OCI-M1 (cell line): ENCODE results near the gene MAL.

Experiments
- DNase-seq: peaks from one replicate; lab custom pipeline; 2025; lab: John Stamatoyannopoulos, UW

Gene MAL

DNA sequence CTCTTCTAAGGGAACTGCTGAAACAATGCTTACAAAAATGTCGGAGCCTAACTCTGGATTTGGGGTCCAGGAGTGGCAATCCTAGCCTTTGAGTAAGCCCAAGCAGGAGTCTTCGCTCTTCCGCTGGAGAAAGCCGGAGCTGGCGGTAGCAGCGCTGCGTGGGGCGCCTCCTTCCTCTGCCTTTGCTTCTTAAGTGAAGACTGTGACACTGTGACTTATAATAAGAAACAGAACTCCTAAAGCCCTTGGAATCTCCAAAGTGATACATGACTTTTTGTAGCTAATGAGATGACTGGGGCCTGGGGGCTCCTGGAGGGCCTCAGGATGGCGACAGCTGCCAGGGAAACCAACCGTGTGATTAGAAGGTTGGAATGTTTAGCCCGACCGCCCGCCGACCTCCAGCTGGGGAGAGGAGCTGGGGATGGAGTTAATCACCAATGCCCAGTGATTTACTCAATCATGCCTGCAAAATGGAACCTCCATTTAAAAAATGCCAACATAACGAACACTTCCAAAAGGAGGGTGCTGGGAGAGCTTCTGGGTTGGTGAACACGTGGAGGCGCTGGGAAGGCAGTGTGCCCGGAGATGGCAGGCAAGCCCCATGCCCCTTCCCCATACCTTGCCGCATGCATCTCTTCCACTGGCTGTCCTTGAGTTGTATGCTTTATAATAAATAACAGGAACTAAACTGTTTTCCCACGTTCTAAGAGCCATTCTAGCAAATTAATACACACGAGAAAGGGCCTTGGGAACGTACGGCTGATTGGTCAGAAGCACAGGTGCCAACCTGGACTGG, 29.0 kb upstream of the MAL start:
- DNase-seq, result no peak

DNA sequence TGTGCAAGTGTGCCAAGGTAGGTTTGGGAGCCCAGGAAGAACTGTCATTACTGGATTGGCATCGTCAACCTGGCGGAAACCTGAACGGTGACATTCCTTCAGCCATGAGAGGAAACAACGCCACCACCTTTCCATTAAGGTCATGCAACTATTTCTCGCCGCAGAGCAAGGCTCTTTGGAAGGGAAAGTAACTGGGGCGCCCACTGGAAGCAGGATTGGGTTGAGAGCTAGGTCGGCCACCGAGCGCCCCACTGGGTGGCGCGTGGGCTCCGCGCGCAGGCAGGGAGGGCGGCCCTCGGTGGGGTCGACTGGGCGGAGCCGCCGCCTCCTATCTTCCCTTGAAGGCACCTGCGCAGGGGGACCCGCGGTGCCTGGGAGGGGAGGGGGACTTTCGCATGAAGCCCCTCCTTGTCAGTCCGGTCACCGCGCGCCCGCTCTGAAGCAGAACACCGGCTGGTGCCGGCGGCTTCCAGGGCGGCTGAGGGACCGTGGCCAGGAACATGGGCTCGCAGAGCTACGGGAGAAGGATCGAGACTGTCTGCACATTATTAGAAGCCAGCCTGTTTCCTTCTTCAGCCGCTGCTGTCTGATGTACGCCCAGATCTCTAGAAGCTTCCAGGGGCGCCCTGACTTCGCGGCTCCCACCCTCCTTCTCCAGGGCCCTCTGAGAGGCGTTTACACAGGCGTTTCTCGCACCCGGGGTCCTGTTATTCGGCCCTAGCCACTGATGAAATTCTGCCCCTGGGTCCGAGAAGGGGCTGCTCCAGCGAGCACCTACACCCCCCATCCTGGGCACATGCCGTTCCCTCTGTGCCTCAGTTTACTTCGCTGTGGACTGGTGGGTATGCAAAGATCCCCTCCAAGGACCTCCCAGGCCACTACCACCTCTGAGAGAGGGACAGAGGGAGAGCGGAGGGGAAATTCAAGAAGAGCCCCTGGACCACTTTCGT, 27.3 kb upstream of the MAL start:
- DNase-seq, result no peak

DNA sequence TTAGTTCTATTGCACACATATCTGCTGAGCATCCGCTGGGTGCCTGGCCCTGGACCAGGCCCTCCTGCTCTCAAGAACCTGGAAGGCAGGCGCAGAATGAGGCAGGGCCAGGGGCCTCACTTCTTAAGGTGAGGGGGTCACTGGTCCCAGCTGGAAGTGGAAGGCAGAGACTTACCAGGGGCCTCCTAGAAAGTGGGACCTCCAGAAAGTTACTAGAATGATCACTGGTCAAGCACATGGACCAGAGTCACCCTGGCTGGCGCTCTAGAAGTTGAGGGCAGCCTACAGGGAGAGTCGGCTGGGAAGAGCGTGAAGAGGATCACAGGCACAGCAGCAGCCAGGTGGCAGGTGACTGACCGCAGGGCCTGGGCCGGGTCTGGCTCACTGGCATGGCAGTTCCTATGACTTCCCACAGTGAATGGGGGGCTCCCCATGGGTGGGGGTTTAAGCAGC, 26.1 kb upstream of the MAL start:
- DNase-seq, result no peak

DNA sequence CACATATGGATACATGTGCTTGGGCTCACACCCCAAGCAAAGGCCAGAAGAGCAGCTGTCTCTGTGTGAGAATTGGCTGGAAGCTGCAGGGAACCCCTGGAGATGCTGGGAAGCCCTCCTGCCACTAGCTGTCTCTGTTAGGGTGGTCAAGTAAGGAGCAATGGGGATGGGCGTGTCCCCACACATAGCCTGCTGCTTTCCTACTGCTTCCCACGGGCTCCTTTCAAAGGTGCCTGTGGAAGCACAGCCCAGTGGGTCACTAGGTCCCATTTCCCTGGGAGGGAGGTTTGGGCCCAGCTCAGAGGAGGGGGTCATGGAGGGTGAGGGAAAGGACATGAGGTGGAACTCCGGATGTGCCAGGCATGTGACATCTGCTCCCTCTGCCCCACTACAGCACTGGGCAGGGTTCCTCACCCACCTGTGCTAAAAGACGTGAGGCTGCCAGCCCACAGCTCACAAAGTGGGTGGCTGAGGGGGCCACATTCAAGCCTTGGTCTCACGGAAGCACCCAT, 24.4 kb upstream of the MAL start:
- no peak for DNase-seq

DNA sequence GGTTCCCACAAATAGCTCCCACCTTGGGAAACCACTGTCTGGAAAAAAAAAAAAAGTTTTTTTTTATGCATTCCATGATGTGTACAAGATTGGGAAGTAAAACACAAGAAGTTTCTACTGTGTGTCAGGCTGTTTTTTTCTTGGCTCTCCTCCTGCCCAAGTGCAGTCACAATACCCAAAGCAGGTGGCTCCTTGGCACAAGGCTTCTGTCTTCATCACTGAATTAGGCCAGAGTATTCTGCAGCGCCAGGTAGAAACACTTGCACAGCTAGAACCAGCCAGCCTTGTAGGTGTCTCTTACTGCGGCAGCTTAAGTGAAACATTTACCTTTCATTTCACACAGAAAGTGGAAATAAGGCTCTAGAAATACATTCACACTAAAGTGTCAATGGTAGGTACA, 23.8 kb upstream of the MAL start:
- no peak for DNase-seq

DNA sequence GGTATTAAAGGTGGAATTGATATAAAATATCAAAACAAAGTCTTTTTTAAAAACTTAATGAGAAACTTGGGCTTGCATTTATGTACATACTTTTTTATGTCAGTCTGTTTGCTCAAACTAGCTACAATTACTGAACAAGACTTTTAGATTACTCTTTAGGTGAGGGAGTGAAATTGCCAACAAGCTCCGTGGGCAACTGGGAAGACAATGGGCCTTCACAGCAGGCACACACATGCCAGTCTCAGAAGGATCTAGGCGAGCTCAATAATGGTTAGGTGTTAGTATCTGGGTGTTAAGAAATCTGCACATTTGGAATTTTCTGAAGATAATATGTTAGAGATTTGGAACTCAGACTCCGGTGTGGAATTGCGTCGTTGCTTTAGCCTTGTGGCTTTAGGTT, 23.0 kb upstream of the MAL start:
- no peak for DNase-seq

DNA sequence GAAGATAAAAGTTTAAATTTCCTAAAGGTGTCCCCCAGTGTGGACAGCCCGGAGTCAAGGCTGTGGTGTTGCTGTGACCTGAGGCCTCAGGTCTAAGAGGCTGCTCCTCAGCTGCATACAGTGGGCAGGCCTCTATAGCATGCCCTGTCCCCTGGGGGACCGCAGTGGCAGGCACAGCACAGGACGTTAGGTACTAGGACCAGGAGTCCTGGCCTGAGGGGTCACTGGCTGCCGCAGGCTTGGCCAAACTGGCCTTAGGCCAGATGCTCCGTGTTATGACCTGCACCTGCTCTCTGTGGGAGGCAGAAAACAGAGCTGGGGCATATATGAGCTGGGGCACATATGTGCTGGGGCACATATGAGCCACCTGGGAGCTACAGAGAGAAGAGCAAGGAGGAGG, 21.2 kb upstream of the MAL start:
- no peak for DNase-seq

DNA sequence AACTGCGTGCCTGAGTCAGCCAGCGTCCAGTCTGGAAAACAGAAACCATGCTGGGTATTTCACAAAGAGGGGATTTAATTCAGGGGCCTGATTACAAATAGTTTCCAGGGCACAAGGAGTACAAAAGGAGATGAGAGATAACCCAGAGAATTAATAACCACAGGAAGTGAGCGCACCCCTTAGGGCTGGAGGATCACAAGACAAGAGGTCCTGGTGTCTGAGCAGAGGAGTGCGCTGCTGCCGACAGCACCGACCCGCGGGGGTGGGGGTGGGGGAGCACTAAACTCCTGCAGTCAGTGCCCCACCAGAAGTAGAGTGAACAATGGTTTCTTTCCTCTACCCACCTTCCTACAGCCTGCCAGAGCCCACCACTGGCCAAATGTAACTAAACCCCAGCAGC, 20.8 kb upstream of the MAL start:
- DNase-seq, result no peak

DNA sequence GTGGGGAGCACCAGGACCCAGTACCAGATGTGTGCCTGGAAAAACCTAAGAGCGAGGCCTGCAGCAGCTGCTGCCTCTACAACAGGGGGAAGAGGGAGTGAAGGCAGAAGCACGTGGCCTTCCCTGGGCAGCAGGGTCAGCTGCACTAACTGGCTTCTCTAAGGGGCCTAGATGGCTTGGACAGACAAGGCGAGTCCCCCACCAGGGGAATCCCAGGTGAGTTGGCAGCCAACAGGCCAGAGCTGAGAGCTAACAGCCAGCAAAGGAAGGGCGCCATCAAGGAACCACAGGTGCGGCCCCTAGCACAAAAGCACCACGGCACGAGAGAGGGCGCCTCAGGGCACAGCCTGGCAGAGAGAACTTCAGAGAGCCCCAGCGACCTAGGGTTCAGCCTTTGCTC, 19.8 kb upstream of the MAL start:
- DNase-seq, result no peak

DNA sequence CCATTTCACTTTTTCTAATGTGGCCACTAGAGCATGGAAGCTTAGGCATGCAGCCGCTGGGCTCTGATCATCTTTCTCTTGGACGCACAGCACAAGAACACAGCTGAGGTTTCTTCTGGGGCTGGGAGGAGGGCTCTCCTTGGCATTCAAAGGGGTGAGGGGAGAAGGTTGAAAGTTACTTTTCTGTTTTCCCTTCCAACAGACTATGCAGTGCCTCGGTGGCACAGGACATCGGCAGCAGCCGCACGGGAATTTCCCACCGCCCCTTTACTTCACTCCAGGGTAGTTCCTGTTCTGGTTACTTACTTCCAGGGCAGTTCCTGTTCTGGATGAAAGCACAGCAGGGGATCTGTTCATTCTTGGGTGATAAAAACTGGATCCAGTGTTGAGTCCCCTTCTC, 18.9 kb upstream of the MAL start:
- DNase-seq, result no peak

DNA sequence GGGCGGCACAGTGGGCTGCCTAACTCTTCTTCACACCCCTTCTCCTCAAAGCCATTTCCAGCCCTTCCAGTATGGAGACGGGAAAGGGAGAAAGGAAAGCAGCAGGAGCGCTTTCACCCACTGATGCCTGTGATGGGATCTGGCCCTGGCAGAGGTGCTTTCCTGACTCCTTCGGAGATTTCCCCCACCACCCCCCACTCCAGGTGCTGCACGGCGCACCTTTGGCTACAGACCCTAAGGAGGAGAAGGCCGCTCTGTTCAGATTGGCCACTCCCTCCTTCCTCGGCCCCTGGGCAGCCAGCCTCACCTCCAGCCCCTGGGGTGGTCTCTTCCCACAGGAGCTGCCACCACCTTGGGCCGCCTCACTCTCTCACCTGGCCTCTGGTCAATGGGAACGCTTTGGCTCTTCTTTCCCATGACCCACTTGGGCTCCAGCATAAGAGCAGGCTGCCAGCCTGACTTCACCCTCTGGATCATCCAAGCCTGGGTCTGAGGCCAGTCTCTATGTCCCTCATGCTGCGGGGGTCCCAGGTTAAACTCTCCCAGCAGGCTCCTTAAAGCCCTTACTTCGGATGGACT, 18.4 kb upstream of the MAL start:
- DNase-seq, result no peak

DNA sequence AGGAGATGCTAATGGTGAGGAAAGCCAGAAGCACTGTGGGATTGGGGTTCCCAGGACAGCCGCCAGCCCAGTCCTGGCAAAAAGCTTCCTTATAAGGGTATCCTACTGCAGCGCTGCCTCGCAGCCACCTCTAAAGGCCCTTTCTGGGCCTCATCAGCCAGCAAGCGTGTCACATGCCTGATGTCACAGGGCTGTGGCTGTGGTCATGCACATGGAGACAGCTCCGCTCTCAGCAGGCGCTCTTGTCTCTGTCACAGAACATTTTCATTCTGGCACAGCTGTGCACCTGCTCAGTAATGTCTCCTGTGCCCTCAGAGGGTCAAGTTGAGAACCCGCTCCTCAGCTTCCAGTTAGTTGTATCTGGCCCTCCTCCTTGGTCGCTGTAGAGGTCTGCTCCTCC, 17.7 kb upstream of the MAL start:
- no peak for DNase-seq

DNA sequence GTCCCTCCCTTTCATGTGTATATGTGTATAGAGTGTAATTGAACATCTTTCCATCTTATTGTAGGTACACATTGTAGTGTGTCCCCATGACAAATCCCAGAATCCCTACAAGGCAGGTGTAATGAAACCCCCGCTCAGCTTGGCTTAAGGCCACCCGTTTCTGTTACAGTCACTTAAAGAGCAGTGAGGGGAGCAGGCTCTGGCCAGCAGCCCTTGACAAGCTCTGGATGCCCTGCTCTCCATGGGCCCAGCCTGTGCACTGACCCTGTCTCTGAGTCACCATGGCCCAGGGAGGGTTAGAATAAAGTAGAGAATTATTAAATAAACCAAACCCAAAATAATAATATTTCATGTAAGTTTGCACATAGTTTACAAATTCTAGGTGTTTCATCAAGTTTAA, 17.2 kb upstream of the MAL start:
- DNase-seq, result no peak

DNA sequence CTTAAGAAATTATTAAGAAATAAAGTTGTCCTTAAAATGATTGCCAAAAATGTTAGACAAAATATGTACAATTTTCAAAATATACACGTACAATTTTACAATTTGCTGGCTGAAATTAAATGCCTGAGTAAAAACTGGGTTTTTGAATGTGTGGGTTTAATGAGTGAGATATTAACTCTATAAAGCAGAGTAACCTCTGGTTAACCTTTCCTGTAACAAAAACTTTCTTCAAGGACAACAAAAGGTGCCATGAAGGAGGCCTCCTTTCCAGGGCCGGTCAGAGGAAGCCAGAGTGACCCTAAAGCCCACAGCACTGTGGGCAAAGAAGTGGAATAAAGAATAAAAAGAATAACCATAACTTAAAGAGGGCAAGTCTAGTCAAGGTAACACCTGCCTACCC, 16.5 kb upstream of the MAL start:
- no peak for DNase-seq

DNA sequence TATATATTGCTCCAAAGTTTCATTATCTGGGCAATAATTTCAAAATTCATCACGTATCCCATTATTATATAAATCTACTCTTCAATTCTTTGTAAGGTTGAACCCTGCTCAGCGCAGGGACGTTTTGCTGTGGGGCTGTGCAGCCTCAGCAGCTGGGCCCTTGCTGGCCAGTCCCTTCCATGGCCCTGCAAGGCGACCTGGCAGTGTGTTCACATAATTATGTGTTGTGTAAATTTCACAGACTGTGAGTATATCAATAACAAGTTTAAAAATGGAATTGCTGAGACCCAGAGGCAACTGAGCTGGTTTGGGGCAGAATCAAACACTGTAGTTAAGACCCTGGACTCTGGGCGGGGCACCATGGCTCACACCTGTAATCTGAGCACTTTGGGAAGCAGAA, 16.1 kb upstream of the MAL start:
- DNase-seq, result no peak

DNA sequence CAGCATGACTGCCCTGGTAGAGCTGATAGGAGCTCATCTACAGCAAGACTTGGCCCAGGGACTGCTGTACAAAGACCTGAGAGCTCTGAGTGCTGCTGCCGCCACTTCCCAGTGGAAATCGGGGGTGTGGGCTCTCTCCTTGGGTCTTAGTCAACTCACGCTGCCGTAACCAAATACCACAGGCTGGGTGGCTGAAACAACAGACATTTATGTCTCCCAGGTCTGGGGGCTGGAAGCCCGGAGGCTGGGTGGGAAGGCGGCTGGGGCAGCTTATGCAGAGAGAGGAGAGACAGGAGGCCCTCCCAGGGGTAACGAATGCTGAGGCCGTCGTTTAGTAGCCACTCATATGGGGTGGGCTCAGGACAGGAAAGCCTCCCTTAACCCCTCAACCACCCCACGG, 15.4 kb upstream of the MAL start:
- DNase-seq, result no peak

DNA sequence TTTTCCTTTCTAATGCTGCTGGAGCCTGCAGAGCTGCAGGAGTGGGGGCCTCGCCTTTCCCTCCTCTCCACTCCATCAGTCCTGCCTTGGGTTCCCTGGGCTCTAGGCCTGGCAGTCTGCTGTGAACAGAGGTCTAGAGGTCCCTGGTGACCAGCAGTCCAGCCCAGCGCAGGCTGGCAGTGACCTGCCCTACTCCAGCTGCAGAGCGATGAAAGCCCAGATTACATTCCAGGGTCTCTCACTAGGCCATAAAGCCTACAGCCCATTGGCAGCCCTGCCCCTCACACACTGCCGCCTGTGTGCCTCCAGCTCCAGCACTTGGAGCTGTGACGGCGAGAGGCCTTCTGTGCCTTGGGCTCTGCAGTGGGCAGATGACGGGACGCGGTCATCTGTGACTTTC, 14.8 kb upstream of the MAL start:
- DNase-seq, result no peak

DNA sequence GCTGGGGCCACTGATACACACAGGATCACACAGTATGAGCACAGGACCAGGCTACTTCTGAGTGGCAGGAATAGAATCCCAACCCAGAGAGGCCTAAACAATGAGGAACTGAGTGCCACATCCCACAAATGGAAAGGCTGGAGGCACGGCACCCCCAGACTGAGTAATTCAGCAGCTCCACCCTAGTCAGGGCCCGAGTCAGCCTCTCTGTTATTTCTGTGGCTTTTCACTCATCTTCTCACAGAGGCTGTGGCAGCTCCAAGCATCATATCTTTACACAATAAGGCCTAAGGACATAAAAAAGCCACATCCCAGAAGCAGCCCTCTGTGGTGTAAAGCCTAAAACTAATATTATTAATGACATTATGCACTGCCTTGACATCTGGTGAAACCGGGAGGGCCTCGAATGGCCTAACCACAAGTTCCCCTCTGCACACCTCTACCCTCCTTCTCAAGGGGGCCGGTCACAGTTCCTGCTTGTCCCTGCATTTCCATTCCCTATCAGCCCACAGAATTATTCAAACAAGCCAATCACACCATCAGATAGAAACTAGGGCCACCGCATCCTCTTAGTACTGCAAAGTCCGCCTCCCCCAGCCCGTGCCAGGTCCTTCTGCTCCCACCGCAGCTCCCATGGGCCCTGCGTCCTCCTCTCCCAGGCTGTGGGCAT, 12.5 kb upstream of the MAL start:
- DNase-seq, result no peak

DNA sequence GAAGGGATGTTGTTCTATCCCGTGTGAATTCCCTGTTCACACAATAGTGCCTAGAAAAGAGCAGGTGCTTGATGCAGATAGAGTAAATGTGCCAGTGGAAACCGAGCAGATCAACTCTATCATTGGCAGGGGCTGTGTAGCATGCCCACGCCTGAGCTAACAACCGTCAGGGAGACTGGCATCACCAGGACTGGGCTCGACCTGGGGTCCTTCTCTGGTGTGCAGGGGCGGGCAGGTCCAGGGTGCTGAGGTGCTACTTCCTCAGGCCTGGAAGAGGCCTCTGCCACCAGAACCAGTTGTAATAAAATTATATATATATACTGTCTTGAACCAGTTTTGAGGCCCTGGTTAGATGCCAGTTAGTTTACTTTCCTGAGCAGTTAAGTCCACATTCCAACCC, 11.8 kb upstream of the MAL start:
- no peak for DNase-seq

DNA sequence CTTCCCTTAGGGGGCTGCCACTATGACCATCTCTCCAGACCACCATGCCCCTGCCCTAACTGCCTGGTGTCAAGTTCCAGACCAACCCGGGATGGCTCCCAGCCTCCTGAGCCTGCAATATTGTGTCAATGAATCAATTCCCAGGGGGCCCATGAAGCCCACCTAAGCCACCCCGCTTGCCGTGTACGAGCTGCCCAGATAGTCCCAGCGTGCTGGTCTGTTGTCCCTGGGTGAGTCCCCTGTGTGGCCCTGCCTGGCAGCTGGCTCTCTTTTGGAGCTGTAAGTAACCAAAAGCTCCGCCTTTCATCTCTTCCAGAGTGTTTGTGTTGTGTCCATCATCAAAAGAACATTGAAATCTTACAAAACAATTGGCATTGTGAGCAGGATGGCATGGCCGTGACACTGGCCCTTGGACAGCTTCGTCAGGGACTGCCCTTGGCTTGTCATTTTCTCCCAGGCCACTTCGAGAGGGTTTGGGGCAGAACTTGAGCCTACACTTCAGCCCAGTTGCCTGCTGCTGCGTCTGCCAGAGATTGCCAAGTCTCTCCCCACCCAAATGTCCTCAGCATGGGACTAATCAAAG, 11.3 kb upstream of the MAL start:
- DNase-seq, result no peak

DNA sequence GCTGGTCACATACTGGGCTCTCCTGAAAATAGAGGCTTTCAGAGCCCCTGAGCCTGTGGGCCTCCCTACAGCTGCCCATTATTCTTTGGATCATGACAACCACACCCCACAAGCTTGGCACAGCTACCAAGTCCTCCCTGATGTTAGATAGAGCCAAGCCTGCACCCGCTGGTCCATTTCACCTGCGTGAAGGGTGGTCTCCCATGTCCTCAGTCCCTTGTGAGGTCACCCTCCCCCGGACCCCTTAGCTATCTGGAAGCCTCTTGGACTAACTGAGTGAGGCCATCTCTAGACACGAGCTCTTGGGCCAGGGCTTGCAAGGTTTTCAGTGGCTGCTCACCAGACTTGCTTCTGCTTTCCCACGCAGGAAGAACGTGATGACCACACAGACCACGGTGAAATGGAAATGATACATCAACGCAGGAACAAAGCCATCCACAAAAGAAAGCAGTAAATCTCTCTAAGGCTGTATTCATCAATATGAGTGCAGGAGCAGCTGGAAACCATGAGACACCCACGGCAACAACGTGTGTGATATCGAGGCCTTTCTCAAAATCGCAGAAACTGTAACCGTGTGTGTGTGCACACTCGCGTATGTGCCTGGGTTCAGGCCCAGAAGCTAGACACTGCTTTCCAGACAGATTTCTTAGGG, 10.1 kb upstream of the MAL start:
- DNase-seq, result no peak
